ENCODE results near the gene KIF26A. TPM values are rescaled to one million over a fixed set of nuclear protein-coding genes. Genes with fewer than 3 reads are reported as not detected.

The KIF26A gene
- polyA plus RNA-seq, 1 donor from 2014 or later, result 11.2 TPM

DNA sequence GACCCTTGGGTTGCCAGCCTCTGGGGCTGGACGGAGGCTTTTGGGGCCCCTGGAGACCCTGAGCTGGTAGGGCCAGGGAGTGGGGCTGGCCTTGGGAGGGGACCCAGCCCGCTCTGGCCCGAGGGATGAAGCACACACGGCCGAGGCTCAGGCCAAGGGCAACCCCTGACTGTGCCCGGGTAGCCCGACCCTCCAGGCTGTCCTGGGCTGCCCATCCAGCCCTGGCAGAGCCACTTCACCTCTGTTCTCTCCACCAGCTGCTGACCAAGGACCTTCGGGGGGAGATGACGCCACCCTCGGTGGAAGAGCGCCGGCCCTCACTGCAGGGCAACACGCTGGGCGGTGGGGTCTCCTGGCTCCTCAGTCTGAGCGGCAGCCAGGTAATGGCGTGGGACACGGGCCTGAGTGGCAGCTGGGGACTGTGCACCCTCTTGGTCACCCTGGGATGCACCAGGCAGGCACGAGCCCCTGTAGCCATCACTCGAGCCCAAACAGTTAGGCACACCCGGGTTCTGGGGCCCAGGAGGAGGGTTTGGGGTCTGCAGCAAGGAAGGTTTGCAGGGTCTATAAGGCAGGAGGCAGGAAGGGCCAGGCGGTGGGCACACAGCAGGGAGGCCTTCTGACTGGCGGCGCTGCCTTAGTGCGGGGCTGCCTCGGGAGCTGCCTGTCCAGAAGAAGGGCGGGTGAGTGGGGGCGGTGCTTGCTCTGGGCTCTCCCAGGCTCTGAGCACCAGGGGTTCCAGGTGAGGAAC is 33.1 kb upstream of the KIF26A start:
- no peaks in the 10 kb centered on the region for H3K79me2 ChIP-seq (replicated peaks; ENCODE audit: insufficient read depth, low read length)
- H3K9ac ChIP-seq (ENCODE audit: low read length), result no peak overlapping the region
- no peak overlapping the region for H3K27ac ChIP-seq (ENCODE audit: low read length)
- no peaks in the 10 kb centered on the region for H3K9me3 ChIP-seq (ENCODE audit: low read length)
- H3K9me2 ChIP-seq (ENCODE audit: insufficient read depth, low read length), result no peaks in the 10 kb centered on the region
- H3F3A ChIP-seq (ENCODE audit: insufficient read depth, low read length, poor library complexity, severe bottlenecking), result no peaks in the 10 kb centered on the region
- no peaks in the 10 kb centered on the region for H4K20me1 ChIP-seq (ENCODE audit: insufficient read depth)
- H3K4me3 ChIP-seq (ENCODE audit: low read length), result no peak overlapping the region
- no peak overlapping the region for H3K4me2 ChIP-seq (ENCODE audit: low read length)
- no peak overlapping the region for H2AFZ ChIP-seq (ENCODE audit: low read depth, low read length)
- no peaks in the 10 kb centered on the region for H3K36me3 ChIP-seq (ENCODE audit: insufficient read depth, low read length)
- TF ChIP-seq TAF1 (IDR thresholded peaks at IDR 0.05; ENCODE audit: low read depth) (no peak), MXI1 (conservative IDR thresholded peaks at IDR 0.05; ENCODE audit: poor library complexity, severe bottlenecking) (no peak), EZH2 (IDR thresholded peaks at IDR 0.05; ENCODE audit: borderline replicate concordance, insufficient read depth, low read length, poor library complexity, severe bottlenecking) (no peak), RAD21 (conservative IDR thresholded peaks at IDR 0.05) (no peak), EP300 (conservative IDR thresholded peaks at IDR 0.05; ENCODE audit: poor library complexity, severe bottlenecking) (no peak), SMC3 (conservative IDR thresholded peaks at IDR 0.05; ENCODE audit: poor library complexity) (no peak), POLR2AphosphoS5 (IDR thresholded peaks at IDR 0.05) (no peak), CTCF (IDR thresholded peaks at IDR 0.05; ENCODE audit: poor library complexity, severe bottlenecking) (no peak)
- TF ChIP-seq, protein P1, sequence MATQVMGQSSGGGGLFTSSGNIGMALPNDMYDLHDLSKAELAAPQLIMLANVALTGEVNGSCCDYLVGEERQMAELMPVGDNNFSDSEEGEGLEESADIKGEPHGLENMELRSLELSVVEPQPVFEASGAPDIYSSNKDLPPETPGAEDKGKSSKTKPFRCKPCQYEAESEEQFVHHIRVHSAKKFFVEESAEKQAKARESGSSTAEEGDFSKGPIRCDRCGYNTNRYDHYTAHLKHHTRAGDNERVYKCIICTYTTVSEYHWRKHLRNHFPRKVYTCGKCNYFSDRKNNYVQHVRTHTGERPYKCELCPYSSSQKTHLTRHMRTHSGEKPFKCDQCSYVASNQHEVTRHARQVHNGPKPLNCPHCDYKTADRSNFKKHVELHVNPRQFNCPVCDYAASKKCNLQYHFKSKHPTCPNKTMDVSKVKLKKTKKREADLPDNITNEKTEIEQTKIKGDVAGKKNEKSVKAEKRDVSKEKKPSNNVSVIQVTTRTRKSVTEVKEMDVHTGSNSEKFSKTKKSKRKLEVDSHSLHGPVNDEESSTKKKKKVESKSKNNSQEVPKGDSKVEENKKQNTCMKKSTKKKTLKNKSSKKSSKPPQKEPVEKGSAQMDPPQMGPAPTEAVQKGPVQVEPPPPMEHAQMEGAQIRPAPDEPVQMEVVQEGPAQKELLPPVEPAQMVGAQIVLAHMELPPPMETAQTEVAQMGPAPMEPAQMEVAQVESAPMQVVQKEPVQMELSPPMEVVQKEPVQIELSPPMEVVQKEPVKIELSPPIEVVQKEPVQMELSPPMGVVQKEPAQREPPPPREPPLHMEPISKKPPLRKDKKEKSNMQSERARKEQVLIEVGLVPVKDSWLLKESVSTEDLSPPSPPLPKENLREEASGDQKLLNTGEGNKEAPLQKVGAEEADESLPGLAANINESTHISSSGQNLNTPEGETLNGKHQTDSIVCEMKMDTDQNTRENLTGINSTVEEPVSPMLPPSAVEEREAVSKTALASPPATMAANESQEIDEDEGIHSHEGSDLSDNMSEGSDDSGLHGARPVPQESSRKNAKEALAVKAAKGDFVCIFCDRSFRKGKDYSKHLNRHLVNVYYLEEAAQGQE (IDR thresholded peaks at IDR 0.05; ENCODE audit: borderline replicate concordance), result no peak
- H3K27me3 ChIP-seq (ENCODE audit: insufficient read depth, low read depth, low read length), result no peaks in the 10 kb centered on the region

GRCh38 chr14:104105822-104106470 is 32.4 kb upstream of the KIF26A start:
- no peak overlapping the region for H3K4me2 ChIP-seq (ENCODE audit: low read length)
- H4K20me1 ChIP-seq (ENCODE audit: insufficient read depth), result no peaks in the 10 kb centered on the region
- no peaks in the 10 kb centered on the region for H3F3A ChIP-seq (ENCODE audit: insufficient read depth, low read length, poor library complexity, severe bottlenecking)
- H3K9me2 ChIP-seq (ENCODE audit: insufficient read depth, low read length), result no peaks in the 10 kb centered on the region
- TF ChIP-seq POLR2AphosphoS5 (IDR thresholded peaks at IDR 0.05), result no peak
- no peak for TF ChIP-seq EZH2 (IDR thresholded peaks at IDR 0.05; ENCODE audit: borderline replicate concordance, insufficient read depth, low read length, poor library complexity, severe bottlenecking)
- TF ChIP-seq CTCF (IDR thresholded peaks at IDR 0.05; ENCODE audit: poor library complexity, severe bottlenecking), result no peak
- TF ChIP-seq EP300 (conservative IDR thresholded peaks at IDR 0.05; ENCODE audit: poor library complexity, severe bottlenecking), result no peak
- no peak for TF ChIP-seq TAF1 (IDR thresholded peaks at IDR 0.05; ENCODE audit: low read depth)
- TF ChIP-seq SMC3 (conservative IDR thresholded peaks at IDR 0.05; ENCODE audit: poor library complexity), result no peak
- TF ChIP-seq RAD21 (conservative IDR thresholded peaks at IDR 0.05), result no peak
- TF ChIP-seq MXI1 (conservative IDR thresholded peaks at IDR 0.05; ENCODE audit: poor library complexity, severe bottlenecking), result no peak
- TF ChIP-seq, protein P1 (IDR thresholded peaks at IDR 0.05; ENCODE audit: borderline replicate concordance), result no peak
- no peak overlapping the region for H2AFZ ChIP-seq (ENCODE audit: low read depth, low read length)
- H3K4me3 ChIP-seq (ENCODE audit: low read length), result no peak overlapping the region
- no peaks in the 10 kb centered on the region for H3K27me3 ChIP-seq (ENCODE audit: insufficient read depth, low read depth, low read length)
- H3K36me3 ChIP-seq (ENCODE audit: insufficient read depth, low read length), result no peaks in the 10 kb centered on the region
- H3K9me3 ChIP-seq (ENCODE audit: low read length), result no peaks in the 10 kb centered on the region
- no peak overlapping the region for H3K9ac ChIP-seq (ENCODE audit: low read length)
- no peak overlapping the region for H3K27ac ChIP-seq (ENCODE audit: low read length)
- no peaks in the 10 kb centered on the region for H3K79me2 ChIP-seq (replicated peaks; ENCODE audit: insufficient read depth, low read length)
